Measurements from ENCODE around the gene SYS1. TPM values are rescaled to one million over a fixed set of nuclear protein-coding genes. Genes with fewer than 3 reads are reported as not detected.
"Not testable (repeated sequence)": the region's sequence is repeated elsewhere in the genome, so short reads cannot be mapped to it uniquely, and the experiment has no call there.

SYS1 gene
- total RNA-seq, 1 experiment from 2014 or later = 45.5 TPM

- BruUV-seq (replicated peaks) = no TSS peak
- DNase-seq = no peak
- Mint-ChIP-seq H3K4me3 (ENCODE audit: low read depth, unreplicated experiment) (no peak overlapping the region), H3K4me1 (ENCODE audit: low read depth, unreplicated experiment) (peaks cover 23% of the 10 kb centered on the region), H3K27ac (ENCODE audit: unreplicated experiment) (no peak overlapping the region), H3K9me3 (ENCODE audit: low read depth, unreplicated experiment) (no peaks in the 10 kb centered on the region), H3K27me3 (ENCODE audit: unreplicated experiment) (no peaks in the 10 kb centered on the region), H3K36me3 (ENCODE audit: insufficient read depth, unreplicated experiment) (peaks cover 40% of the 10 kb centered on the region)
- intact Hi-C loops (cut with micrococcal nuclease; ENCODE audit: unreplicated experiment) = no loop called here
- no peak for TF ChIP-seq CTCF (IDR thresholded peaks at IDR 0.05; ENCODE audit: unreplicated experiment)
- CTCF ChIA-PET = interaction anchor here (0.6 to 1.4 kb wide), 2 partner anchors 13 to 64 kb away, joined by 3 to 6 read pairs; partner anchors contain the start of gene SYS1
Measured at GRCh38 chr20:45350217-45350616, 12.7 kb upstream of the SYS1 start.

- DNase-seq; H3K9me3 Mint-ChIP-seq (ENCODE audit: low read depth, unreplicated experiment); H3K27ac Mint-ChIP-seq (ENCODE audit: unreplicated experiment); H3K27me3 Mint-ChIP-seq (ENCODE audit: unreplicated experiment); intact Hi-C loops (cut with micrococcal nuclease; ENCODE audit: unreplicated experiment); H3K4me3 Mint-ChIP-seq (ENCODE audit: low read depth, unreplicated experiment); BruUV-seq (replicated peaks): not testable (repeated sequence)
- Mint-ChIP-seq H3K4me1 (ENCODE audit: low read depth, unreplicated experiment) (peaks cover 23% of the 10 kb centered on the region), H3K36me3 (ENCODE audit: insufficient read depth, unreplicated experiment) (peaks cover 34% of the 10 kb centered on the region)
- CTCF ChIA-PET = interaction anchor here (0.6 to 1.7 kb wide), 3 partner anchors 9 to 65 kb away, joined by 3 to 6 read pairs (median 4); partner anchors contain the start of gene SYS1
Measured at GRCh38 chr20:45350795-45351194, 12.2 kb upstream of the SYS1 start.

GRCh38 chr20:45352729-45353128, 10.2 kb upstream of the SYS1 start:
- Mint-ChIP-seq H3K27me3 (ENCODE audit: unreplicated experiment) (no peaks in the 10 kb centered on the region), H3K4me3 (ENCODE audit: low read depth, unreplicated experiment) (no peak overlapping the region), H3K4me1 (ENCODE audit: low read depth, unreplicated experiment) (peaks cover 13% of the 10 kb centered on the region), H3K9me3 (ENCODE audit: low read depth, unreplicated experiment) (no peaks in the 10 kb centered on the region), H3K27ac (ENCODE audit: unreplicated experiment) (no peak overlapping the region), H3K36me3 (ENCODE audit: insufficient read depth, unreplicated experiment) (peaks cover 15% of the 10 kb centered on the region)
- no peak for DNase-seq
- BruUV-seq (replicated peaks) = no TSS peak
- intact Hi-C loops (cut with micrococcal nuclease; ENCODE audit: unreplicated experiment) = no loop called here
- no peak for TF ChIP-seq CTCF (IDR thresholded peaks at IDR 0.05; ENCODE audit: unreplicated experiment)
- CTCF ChIA-PET = interaction anchor here (0.9 to 1.6 kb wide), 2 partner anchors 9 to 30 kb away, joined by 3 to 4 read pairs; no protein-coding TSS in a partner anchor

- BruUV-seq (replicated peaks) = no TSS peak
- peaks cover 11% of the 10 kb centered on the region for H3K36me3 Mint-ChIP-seq (ENCODE audit: insufficient read depth, unreplicated experiment)
- DNase-seq = no peak
- no peak overlapping the region for H3K27ac Mint-ChIP-seq (ENCODE audit: unreplicated experiment)
- H3K4me1 Mint-ChIP-seq (ENCODE audit: low read depth, unreplicated experiment) = peaks cover 23% of the 10 kb centered on the region
- no peak for TF ChIP-seq CTCF (IDR thresholded peaks at IDR 0.05; ENCODE audit: unreplicated experiment)
- no peaks in the 10 kb centered on the region for H3K9me3 Mint-ChIP-seq (ENCODE audit: low read depth, unreplicated experiment)
- intact Hi-C loops (cut with micrococcal nuclease; ENCODE audit: unreplicated experiment) = no loop called here
- CTCF ChIA-PET = interaction anchor here (0.6 to 1.6 kb wide), 2 partner anchors 12 to 31 kb away, joined by 4 read pairs; no protein-coding TSS in a partner anchor
- H3K27me3 Mint-ChIP-seq (ENCODE audit: unreplicated experiment) = no peaks in the 10 kb centered on the region
- H3K4me3 Mint-ChIP-seq (ENCODE audit: low read depth, unreplicated experiment) = no peak overlapping the region
Measured at GRCh38 chr20:45353746-45354145, 9.2 kb upstream of the SYS1 start.

GRCh38 chr20:45354423-45355208, 8.3 kb upstream of the SYS1 start:
- Mint-ChIP-seq H3K27ac (ENCODE audit: unreplicated experiment) (no peak overlapping the region), H3K4me3 (ENCODE audit: low read depth, unreplicated experiment) (no peak overlapping the region), H3K4me1 (ENCODE audit: low read depth, unreplicated experiment) (peaks cover 31% of the 10 kb centered on the region), H3K9me3 (ENCODE audit: low read depth, unreplicated experiment) (no peaks in the 10 kb centered on the region), H3K27me3 (ENCODE audit: unreplicated experiment) (no peaks in the 10 kb centered on the region), H3K36me3 (ENCODE audit: insufficient read depth, unreplicated experiment) (peaks cover 15% of the 10 kb centered on the region)
- no peak for DNase-seq
- CTCF ChIA-PET = interaction anchor here (0.5 to 2.2 kb wide), 6 partner anchors 13 to 277 kb away, joined by 3 to 5 read pairs (median 4); no protein-coding TSS in a partner anchor
- no TSS peak for BruUV-seq (replicated peaks)
- no peak for TF ChIP-seq CTCF (IDR thresholded peaks at IDR 0.05; ENCODE audit: unreplicated experiment)
- intact Hi-C loops (cut with micrococcal nuclease; ENCODE audit: unreplicated experiment) = no loop called here
